Activated CD4-positive, alpha-beta T cell treated with anti-CD3 and anti-CD28 coated beads for 24 hours (primary cell): ENCODE measurements around the gene MYLK4.

Experiments
- DNase-seq, 2 donors: peaks; one replicate each; pipeline ENCODE4 v3.0.0-alpha.2; 2020; ENCODE audit warnings: low read depth in 2 of 2

MYLK4 gene

DNA sequence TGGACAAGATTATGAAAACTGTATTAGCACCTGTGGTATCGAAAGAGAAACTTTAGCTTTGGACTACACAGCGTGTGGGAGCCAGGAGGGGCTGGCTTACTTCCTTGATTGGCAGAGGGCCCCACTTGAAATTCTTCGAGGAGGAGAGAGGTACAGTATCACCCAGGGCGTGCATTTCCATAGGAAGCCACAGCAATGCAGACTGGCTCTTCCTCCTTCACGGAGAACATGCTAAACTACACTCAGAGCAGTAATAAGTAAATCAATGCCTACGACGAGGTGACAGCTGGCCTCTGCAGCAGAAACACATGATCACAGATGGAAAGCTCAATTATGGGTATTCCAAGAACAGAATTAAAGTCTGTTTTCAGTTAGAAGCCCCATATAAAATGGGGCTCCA lies 44.2 kb downstream of the MYLK4 start:
- DNase-seq = no peak

DNA sequence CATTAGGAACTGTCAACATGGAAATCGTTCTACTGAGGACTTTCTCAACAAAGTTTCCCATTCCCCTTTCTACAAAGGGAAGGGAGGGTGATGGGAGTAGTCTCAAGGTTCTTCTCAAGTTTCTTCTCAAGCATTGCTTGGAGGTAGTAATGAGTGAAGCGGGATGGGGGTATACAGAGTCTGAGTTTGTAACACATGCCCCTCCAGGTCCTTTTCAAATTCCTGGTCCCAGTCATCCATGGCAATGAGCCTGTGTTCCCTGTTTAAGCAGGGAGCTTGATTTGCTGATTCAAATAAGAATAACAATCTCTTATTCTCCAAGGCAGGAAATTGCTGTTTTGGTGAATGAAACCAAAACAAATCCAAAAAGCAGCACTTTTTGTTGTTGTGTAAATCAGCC lies 45.5 kb downstream of the MYLK4 start:
- DNase-seq = no peak

- no peak for DNase-seq
Measured at GRCh38 chr6:2697291-2697690, 53.4 kb downstream of the MYLK4 start.

DNA sequence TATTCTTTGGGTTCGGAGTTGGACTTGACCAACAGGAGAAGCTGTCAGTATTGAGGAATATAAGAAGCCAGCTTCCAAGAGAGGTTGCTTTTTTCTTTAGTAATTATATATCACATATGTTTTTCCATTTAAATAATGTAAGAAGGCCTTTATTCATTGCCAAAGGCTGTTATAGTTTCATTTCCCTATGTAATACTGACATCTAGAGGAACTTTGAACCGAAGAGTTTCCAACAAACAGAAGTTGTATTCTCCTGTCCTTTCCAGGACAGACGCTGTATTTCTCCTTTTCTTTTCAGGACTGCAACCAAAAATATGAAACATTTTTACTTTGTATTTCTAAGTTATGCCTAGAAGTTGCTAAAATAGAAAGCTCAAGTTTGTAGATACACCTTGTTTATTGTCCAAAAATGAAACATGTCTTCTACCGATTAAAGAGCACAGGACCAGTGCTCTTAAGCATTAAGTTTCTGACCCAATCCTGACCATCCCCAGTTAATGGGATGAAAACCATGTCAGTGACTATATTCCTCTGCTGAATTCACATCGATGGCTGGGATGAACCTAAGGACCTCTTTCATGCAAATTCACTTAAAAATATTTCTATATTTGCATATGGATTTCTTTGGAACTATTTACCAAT lies 55.1 kb downstream of the MYLK4 start:
- DNase-seq = no peak

DNA sequence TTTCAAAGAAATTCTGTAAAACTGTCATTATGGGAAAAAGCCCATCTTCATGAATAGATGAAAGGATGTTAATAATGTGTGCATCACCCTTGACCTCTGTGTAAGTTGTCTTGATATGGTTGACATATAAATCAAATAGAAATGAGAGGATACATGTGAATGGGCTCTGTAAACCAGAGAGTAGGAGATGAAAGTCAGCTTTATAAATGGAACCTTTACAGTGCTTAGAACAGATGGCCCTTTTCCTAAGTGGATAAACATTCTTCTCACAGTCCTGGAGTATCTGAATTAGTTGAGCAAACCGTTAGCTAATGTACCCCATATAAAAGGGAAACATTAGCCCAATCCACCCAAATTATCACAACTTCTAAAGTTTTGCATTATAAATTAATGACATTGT lies 57.5 kb downstream of the MYLK4 start:
- DNase-seq = no peak

DNA sequence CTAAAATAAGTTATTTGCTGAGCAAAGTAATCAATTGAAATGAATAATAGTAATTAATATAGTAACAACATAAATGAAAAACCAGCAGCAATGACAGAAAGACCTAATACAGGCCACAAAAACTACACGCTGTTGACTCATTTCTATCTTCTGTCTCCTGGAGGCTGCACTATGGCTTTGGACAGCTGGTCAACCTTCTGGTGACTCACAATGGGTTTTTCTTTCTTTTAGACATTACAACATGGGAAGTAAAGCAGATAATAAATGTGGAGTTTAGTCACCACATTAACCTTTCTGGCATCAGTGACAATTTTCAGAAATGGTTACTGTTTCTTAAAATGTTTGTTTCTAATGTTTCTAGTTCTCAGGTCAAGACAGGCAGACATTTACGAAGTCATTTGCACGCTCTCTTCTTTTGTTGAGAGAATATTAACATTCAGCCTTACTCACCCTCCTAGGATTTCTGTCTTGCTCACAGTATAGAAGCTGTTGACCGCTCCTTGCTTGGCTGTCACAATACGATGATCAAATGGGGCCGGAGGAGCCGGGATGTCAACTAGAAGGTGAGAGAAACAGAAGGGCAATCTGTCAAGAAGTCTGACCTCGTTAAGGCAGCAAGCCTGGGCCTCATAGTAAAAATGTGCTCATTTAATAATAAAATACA lies 62.2 kb downstream of the MYLK4 start:
- DNase-seq = no peak

DNA sequence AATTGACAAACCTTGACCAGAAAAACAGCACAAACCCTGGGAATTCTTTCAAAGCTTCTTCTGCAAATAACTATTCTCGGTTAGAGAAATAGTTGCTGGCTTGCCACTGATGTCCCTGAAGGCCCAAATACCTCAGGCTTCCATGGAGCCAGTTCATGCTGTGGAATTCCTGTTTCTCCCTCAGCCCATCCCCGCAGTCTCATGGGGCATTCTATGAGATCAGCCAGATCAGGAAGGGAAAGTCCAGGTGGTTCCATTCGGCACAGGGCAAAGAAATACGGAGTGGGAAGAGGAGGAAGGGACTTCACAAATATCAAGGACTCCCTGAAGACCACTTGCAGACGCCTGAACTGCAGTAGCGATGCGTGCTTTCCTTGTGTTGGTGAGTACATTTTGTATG lies 63.3 kb downstream of the MYLK4 start:
- no peak for DNase-seq

GRCh38 chr6:2686515-2686914 lies 64.2 kb downstream of the MYLK4 start:
- no peak for DNase-seq

DNA sequence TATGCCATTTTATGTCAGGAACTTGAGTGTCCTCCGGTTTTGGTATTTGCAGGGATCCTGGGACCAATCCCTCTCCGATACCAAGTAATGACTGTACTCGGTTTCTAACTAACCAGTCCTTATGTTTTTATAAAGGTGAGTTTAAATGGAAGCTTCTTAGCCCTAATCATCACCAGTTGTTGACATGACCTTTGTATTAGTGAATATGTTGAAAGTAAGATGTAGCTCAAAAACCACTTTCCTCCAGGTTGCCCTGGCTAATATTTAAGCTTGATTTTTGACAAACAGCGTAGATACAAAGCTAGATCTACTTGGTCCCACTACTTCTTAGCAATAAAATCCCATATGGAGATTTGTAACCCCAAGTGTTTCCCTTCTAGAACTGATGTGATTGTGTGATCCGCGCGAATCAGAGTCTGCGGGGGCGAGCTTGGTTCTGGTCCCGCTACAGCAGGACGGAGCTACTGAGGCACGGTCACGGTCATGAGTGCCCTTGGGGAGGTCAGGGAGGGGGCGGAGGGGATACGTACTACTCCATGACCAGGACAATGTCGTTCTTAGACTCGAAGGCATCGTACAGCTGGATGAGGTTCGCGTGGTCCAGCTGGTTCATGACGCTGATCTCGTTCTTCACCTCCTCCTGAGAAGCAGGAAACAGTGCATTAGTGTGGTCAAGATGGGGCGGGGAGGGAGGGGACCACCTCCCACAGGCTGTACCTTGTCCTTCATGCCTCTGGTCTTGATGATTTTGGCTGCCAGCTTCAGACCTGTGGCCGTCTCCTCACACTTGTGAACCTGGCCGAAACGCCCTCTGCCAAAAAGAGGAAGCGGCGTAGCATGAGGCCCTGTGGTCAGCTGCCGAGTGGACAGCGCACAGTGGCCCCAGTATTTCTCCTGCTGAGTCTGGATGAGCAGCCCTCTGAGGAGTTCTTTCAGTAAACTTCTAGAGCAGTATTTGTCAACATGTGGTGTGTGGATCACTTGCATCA lies 65.7 kb downstream of the MYLK4 start:
- DNase-seq = no peak

- DNase-seq = no peak
Measured at GRCh38 chr6:2684103-2684749, 66.5 kb downstream of the MYLK4 start.

DNA sequence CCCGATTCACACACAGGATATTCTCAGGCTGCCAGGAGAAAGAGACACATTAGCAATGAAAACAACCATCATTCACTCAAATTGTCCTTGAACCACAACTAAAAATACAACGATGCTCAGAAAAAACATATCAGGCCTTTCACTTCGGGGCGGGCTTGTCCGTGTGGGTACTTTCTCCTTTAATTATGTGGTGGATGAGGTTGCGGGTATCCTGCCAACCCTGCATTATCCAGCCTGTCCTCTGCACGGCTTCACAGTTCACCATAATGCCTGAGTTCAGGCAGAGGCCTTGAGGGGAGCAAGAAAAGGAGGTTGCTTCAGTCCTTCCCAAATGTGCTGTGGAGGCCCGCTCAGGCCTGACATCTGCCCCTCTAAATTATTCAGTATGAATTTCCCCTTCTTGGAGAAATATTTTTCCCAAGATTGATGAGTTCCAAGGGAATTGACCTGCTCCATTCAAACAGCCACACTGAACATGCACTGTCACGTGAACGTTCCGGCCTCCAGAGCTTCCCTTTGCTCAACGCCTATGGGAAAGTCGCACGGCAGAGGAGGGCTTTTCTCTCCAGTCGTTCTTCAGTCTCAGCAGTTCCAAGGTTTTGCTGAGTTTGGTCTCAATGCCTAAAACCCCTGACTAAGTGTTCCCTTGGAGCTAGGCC lies 70.3 kb downstream of the MYLK4 start:
- DNase-seq = no peak

GRCh38 chr6:2677080-2677593 lies 73.6 kb downstream of the MYLK4 start:
- no peak for DNase-seq

GRCh38 chr6:2676048-2676447 lies 74.7 kb downstream of the MYLK4 start:
- no peak for DNase-seq

- DNase-seq = no peak
Measured at GRCh38 chr6:2674857-2675256, 75.9 kb downstream of the MYLK4 start.

DNA sequence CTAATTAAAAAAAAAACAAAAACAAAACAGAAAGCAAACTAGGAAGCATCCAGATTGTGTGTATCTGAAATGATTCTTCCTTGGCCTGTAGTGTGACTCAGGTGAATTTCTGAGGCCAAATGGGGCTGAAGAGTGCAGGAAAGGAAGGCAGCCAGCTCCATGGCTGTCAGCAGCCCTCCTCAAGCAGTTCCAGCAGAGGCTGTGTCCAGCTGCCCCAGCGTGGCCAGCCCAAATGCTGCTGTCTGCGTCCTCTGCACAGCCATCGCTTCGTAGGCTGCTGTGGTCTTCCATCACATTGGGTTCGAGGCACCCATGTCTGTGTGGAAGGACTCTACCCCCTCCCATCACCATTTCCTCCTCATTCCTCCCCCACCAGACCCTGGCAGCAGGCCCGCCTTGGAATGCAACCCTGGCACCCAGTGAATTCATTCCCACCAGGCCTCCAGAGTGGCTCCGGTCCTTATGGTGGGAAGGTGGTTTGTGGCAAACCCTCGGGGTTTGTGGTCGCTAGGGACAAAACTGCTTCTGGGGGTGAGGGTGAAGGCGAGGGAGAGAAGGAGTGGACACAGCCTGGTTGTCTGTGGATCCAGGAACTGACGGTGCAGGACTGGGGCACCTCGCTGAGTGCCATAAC lies 81.5 kb downstream of the MYLK4 start:
- no peak for DNase-seq

GRCh38 chr6:2667617-2668016 lies 83.1 kb downstream of the MYLK4 start:
- DNase-seq = no peak

DNA sequence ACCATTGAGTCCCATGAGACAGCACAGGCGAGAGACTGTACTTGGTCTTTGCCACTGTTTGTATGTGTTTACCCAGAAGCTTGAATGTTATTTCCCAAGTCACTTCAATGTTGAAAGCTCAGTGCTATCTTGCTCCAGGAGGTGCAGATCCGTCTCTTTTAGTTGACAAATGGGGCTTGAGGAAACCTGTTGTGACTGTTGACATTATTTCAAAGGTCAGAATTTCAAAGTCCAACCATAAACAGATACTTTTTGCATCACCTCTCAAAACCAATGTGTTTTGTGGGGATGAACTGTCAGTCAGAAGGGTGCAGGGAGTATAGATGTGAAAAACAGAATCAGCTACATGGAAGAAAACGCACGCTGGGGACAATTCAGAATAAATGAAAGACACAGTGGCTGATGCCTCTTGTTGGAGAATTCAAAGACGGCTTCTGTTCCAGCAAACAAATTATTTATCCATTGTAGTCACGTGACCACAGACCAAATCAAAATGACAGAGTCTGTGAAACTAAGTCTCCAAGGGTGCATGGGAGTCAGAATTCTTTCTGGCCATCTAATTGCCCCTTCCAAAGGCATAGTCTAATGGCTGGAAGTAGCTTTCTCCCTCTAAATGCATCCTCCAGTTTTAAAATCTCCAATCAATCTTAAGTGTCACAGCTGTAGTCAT lies 83.7 kb downstream of the MYLK4 start:
- DNase-seq = no peak

DNA sequence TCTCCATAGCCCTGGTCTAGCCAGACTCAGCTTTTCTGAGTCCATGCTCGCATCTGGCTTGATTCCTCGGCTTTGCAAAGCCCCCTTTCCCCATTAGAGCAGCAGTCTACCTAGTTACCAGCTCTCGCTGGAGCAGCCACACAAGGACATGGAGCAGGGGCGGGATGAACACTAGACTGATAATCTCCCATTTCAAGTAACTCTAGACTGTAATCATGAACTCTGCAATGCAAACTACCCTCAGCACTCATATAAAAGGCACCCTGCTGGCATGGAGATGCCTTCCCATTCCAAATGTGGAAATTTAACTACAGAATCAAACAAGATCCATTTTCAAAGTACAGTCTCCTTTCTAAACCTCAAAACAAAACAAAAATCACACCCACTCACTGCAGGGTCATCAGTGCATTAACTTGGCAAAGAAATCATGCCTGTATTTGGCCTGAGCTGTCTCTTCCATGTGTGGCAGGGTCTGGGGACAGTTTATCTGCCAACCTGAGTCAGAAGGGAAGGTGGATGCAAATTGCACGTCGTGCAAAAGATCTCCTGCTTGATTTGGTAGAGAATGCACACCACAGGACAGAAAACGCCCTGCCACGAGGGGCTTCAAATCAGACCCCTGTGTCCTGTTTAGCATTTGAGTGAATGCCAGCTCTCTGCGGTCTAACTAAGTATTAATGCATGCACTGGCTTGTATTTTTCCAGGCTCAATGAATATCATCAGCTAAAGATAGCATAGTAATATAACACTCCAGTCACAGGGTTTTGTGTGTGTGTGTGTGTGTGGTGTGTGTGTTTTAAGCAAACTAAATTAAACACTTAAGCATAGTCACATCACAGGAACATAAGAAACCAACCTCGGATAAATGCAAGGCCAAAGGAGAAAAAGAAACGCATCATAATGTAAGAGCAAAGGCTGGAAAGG lies 85.3 kb downstream of the MYLK4 start:
- no peak for DNase-seq

- no peak for DNase-seq
Measured at GRCh38 chr6:2663123-2663522, 87.6 kb downstream of the MYLK4 start.
